Measurements from ENCODE around the gene GGT6. TPM values are rescaled to one million over a fixed set of nuclear protein-coding genes. Genes with fewer than 3 reads are reported as not detected.

The GGT6 gene
- total RNA-seq, 1 experiment from 2014 or later: not detected

DNA sequence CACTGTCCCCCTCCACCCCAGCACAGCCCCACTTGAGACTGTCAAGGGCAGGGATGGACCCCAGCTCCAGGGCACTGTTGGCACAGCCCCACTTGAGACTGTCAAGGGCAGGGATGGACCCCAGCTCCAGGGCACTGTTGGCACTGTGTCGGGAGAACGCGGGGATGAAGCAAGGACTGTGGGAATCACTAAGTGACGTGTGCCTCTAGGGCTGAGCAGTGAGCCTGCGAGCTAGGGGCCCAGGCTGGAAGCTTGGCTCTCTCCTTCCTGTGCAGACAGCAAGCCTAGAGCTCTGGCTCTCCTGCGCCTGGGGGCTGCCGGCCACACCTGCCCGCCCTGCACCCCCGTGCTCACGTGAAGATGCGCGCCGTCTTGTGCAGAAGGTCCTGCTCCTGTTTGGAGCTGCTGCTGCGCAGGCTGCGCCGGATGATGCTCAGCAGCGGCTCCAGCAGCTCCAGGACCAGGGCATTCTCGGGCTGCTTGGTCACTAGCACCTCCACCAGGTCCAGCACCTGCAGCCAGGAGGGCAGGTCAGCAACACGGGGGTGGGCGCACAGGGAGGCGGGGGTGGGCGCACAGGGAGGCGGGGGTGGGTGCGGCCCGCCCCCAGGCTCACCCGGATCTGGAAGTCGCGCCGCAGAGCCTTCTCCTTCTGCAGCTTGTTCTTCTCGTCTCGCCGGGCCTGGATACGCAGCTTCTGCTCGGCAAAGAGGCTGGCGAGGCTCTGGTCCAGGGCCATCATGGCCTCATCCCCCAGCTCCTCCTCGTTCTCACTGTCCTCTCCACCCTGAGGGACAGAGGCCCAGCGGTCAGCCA, 16.0 kb downstream of the GGT6 start:
- H3K9me2 ChIP-seq (replicated peaks; ENCODE audit: low read length): no peaks in the 10 kb centered on the region
- POLR2A ChIA-PET (ENCODE audit: unreplicated experiment): no interaction called here
- CTCF ChIA-PET: no interaction called here
- no peak overlapping the region for H3K4me3 ChIP-seq (ENCODE audit: low read length)
- no peak overlapping the region for H3K9ac ChIP-seq (ENCODE audit: low read length)
- H3K27me3 ChIP-seq (ENCODE audit: low read length): no peaks in the 10 kb centered on the region
- H3K27ac ChIP-seq (ENCODE audit: low read length): no peak overlapping the region
- no TSS peak for BruUV-seq (replicated peaks)
- no peak overlapping the region for H3K4me2 ChIP-seq (ENCODE audit: low read length)
- H4K20me1 ChIP-seq (ENCODE audit: low read length): no peaks in the 10 kb centered on the region
- TF ChIP-seq EZH2phosphoT487 (IDR thresholded peaks at IDR 0.05; ENCODE audit: borderline replicate concordance, low read length): no peak
- TF ChIP-seq, protein P1, sequence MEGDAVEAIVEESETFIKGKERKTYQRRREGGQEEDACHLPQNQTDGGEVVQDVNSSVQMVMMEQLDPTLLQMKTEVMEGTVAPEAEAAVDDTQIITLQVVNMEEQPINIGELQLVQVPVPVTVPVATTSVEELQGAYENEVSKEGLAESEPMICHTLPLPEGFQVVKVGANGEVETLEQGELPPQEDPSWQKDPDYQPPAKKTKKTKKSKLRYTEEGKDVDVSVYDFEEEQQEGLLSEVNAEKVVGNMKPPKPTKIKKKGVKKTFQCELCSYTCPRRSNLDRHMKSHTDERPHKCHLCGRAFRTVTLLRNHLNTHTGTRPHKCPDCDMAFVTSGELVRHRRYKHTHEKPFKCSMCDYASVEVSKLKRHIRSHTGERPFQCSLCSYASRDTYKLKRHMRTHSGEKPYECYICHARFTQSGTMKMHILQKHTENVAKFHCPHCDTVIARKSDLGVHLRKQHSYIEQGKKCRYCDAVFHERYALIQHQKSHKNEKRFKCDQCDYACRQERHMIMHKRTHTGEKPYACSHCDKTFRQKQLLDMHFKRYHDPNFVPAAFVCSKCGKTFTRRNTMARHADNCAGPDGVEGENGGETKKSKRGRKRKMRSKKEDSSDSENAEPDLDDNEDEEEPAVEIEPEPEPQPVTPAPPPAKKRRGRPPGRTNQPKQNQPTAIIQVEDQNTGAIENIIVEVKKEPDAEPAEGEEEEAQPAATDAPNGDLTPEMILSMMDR (conservative IDR thresholded peaks at IDR 0.05; ENCODE audit: low read depth, low read length): no peak
- no peak for TF ChIP-seq EZH2 (IDR thresholded peaks at IDR 0.05; ENCODE audit: low read length, unreplicated experiment)
- no peaks in the 10 kb centered on the region for H3K79me2 ChIP-seq (ENCODE audit: low read length)
- intact Hi-C loops (cut with micrococcal nuclease): no loop called here
- peaks cover 13% of the 10 kb centered on the region for H3K36me3 ChIP-seq (ENCODE audit: low read depth, low read length)
- H3F3A ChIP-seq (ENCODE audit: low read length, unreplicated experiment): no peaks in the 10 kb centered on the region
- DNase-seq (no peak), ATAC-seq (no peak)
- H2AFZ ChIP-seq (ENCODE audit: low read length): no peak overlapping the region
- H3K4me1 ChIP-seq (ENCODE audit: insufficient read depth, low read length): no peaks in the 10 kb centered on the region
- no peaks in the 10 kb centered on the region for H3K9me3 ChIP-seq (ENCODE audit: low read length)

DNA sequence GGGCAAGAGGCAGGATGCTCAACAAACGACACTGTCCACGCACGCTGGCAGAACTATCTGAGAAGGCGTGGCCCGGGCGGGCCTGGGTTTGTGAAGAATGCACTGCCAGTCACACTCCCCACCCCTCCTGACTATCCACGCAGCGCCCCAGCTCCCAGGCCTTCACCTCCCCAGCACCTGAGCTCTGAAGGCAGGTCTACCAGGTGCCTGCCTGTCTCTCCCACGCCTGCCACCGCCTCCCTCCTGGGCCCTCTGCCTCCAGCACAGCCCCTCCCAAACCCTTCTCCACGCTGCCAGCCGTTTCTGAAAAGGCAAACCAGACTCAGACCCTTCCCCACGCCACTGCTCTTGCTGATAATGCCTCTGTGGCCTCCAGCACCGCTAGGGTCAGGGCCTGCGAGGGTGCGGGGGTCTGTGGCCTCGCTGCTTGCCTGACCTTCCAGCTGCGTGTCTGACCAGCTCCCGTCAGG, 16.8 kb downstream of the GGT6 start:
- Histone ChIP-seq H3K79me2 (ENCODE audit: low read length) (no peaks in the 10 kb centered on the region), H3K9ac (ENCODE audit: low read length) (no peak overlapping the region), H3K36me3 (ENCODE audit: low read depth, low read length) (peaks cover 6% of the 10 kb centered on the region), H3K9me3 (ENCODE audit: low read length) (no peaks in the 10 kb centered on the region), H4K20me1 (ENCODE audit: low read length) (no peaks in the 10 kb centered on the region), H3F3A (ENCODE audit: low read length, unreplicated experiment) (no peaks in the 10 kb centered on the region), H3K9me2 (replicated peaks; ENCODE audit: low read length) (no peaks in the 10 kb centered on the region), H2AFZ (ENCODE audit: low read length) (no peak overlapping the region), H3K4me1 (ENCODE audit: insufficient read depth, low read length) (no peaks in the 10 kb centered on the region), H3K27ac (ENCODE audit: low read length) (no peak overlapping the region), H3K4me2 (ENCODE audit: low read length) (no peak overlapping the region), H3K27me3 (ENCODE audit: low read length) (no peaks in the 10 kb centered on the region), H3K4me3 (ENCODE audit: low read length) (no peak overlapping the region)
- intact Hi-C loops (cut with micrococcal nuclease): no loop called here
- no peak for DNase-seq
- TF ChIP-seq, protein P1 (conservative IDR thresholded peaks at IDR 0.05; ENCODE audit: low read depth, low read length): no peak
- no peak for TF ChIP-seq EZH2phosphoT487 (IDR thresholded peaks at IDR 0.05; ENCODE audit: borderline replicate concordance, low read length)
- ChIA-PET POLR2A (ENCODE audit: unreplicated experiment) (no interaction called here), CTCF (no interaction called here)
- BruUV-seq (replicated peaks): no TSS peak
- no peak for ATAC-seq

DNA sequence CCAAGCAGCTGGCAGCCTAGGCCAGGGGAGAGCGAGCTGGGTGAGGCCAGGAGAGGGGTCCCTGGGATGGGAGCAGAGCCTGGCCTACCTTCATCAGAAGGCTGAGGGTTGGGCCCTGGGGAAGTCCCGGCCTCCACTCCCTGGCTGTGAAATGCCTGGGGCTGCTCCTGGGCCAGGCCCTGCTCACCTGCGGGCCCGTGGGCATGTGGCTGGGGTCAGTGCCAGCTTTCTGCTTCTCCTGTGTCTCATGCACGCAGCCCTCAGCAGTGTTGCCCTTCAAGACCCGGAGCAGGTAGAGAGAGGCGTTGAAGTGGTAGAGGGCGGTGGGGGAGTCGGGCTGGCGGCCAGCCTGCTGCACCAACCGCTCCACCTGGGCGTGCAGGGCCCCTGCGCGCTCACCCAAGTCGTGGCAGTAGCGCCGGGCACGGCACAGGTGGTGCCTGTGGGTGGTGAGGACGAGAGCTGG, 17.6 kb downstream of the GGT6 start:
- no peaks in the 10 kb centered on the region for H3K9me3 ChIP-seq (ENCODE audit: low read length)
- H2AFZ ChIP-seq (ENCODE audit: low read length): no peak overlapping the region
- no peak for DNase-seq
- intact Hi-C loops (cut with micrococcal nuclease): no loop called here
- no peak overlapping the region for H3K9ac ChIP-seq (ENCODE audit: low read length)
- ATAC-seq: no peak
- H3F3A ChIP-seq (ENCODE audit: low read length, unreplicated experiment): no peaks in the 10 kb centered on the region
- no peak overlapping the region for H3K4me2 ChIP-seq (ENCODE audit: low read length)
- no TSS peak for BruUV-seq (replicated peaks)
- no peak for TF ChIP-seq EZH2phosphoT487 (IDR thresholded peaks at IDR 0.05; ENCODE audit: borderline replicate concordance, low read length)
- H3K4me3 ChIP-seq (ENCODE audit: low read length): no peak overlapping the region
- ChIA-PET CTCF (no interaction called here), POLR2A (ENCODE audit: unreplicated experiment) (no interaction called here)
- H3K27ac ChIP-seq (ENCODE audit: low read length): no peak overlapping the region
- no peaks in the 10 kb centered on the region for H3K27me3 ChIP-seq (ENCODE audit: low read length)
- H4K20me1 ChIP-seq (ENCODE audit: low read length): no peaks in the 10 kb centered on the region
- no peaks in the 10 kb centered on the region for H3K4me1 ChIP-seq (ENCODE audit: insufficient read depth, low read length)
- no peaks in the 10 kb centered on the region for H3K79me2 ChIP-seq (ENCODE audit: low read length)
- no peaks in the 10 kb centered on the region for H3K9me2 ChIP-seq (replicated peaks; ENCODE audit: low read length)
- H3K36me3 ChIP-seq (ENCODE audit: low read depth, low read length): peaks cover 3% of the 10 kb centered on the region

Data from PC-3 (cell line).